ENCODE measurements around the gene TMPRSS7.

GRCh38 chr3:112048911-112049310, 14.4 kb downstream of the TMPRSS7 start:
- TF ChIP-seq POLR2AphosphoS5 (IDR thresholded peaks at IDR 0.05) (no peak), POLR2A (IDR thresholded peaks at IDR 0.05) (no peak)
- TF ChIP-seq, protein P1, sequence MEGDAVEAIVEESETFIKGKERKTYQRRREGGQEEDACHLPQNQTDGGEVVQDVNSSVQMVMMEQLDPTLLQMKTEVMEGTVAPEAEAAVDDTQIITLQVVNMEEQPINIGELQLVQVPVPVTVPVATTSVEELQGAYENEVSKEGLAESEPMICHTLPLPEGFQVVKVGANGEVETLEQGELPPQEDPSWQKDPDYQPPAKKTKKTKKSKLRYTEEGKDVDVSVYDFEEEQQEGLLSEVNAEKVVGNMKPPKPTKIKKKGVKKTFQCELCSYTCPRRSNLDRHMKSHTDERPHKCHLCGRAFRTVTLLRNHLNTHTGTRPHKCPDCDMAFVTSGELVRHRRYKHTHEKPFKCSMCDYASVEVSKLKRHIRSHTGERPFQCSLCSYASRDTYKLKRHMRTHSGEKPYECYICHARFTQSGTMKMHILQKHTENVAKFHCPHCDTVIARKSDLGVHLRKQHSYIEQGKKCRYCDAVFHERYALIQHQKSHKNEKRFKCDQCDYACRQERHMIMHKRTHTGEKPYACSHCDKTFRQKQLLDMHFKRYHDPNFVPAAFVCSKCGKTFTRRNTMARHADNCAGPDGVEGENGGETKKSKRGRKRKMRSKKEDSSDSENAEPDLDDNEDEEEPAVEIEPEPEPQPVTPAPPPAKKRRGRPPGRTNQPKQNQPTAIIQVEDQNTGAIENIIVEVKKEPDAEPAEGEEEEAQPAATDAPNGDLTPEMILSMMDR (IDR thresholded peaks at IDR 0.05 in 8 of 11, conservative IDR thresholded peaks at IDR 0.05 in 3 of 11) = no peak
